HG03520 (cell line): ENCODE data around the gene NOVA2.

ENCODE experiments used
- ATAC-seq: cut with Tn5 transposase; IDR thresholded peaks from one replicate; pipeline ENCODE4 v1.9.1; 2021; ENCODE audit warnings: mild to moderate bottlenecking, moderate library complexity; ENCODE audit not compliant: unreplicated experiment

Gene NOVA2

DNA sequence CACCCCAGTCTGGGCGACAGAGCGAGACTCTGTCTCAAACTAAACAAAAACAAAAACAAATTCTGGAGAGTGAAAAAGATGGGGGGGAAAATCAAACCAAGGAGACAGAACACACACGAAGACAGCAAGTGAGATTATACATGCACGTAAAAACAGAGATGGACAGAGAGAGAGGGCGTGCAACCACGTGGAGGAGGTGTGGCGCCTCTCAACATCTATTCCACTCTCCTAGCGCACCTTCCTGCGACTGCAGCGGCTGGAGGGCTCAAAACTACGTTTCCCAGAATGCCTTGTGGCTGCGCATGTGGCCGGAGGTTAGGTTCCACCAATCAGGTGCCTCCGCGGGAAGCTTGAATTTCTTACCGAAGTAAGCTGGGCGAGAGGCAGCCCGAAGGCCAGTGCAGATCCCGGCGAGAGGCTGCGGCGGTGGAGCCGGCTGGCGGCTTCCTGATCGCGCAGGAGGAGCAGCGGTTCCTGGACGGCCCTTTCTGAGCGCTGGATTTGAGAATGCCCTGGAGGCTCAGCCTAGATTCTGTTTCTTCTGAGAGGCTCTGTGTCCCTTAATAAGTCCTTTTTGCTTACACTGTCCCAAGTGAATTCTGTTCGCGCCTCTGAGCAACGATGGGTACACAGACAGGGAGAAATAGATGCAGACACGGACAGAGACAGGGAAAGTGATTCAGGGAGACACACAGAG, 46.0 kb downstream of the NOVA2 start:
- peak; percentile 50 for ATAC-seq

DNA sequence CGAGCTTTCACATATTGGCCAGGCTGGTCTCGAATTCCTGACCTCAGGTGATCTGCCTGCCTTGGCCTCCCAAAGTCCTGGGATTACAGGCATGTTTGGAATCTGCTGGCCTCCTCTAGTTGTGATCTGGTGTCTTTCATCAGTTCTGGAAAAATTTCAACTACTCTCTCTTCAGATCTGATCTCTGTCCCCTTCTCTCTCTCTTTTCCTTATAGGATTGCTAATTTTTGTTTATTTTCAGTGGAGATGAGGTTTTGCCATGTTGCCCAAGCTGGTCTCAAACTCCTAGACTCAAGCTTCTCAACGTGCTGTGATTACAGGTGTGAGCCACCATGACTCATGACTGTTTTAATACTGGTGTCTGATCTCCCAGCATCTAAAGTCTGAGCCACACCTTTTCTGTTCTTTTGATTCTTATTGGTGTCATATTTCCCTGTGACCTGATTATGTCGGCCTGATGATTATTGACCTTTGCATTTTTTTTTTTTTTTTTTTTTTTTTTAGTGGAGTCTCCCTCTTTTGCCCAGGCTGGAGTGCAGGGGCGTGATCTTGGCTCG, 48.7 kb downstream of the NOVA2 start:
- ATAC-seq: no peak

DNA sequence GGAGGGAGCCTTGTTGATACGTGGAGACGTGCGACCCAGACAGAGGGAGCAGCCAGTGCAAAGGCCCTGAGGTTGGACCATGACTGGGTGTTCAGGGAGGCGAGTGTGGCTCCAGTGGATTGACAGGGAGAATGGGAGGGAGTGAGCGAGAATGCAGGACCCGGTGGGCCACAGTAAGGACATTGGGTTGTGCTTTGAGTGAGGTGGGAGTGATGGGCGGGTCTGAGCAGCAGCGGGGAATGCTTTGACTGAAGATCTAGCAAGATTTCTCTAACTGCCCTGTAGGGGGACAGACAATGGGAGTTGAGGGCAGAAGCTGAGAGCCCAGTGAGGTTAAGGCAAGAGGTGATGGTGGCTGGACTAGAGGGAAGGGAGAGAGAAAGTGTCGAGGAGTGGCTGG, 51.4 kb downstream of the NOVA2 start:
- no peak for ATAC-seq

DNA sequence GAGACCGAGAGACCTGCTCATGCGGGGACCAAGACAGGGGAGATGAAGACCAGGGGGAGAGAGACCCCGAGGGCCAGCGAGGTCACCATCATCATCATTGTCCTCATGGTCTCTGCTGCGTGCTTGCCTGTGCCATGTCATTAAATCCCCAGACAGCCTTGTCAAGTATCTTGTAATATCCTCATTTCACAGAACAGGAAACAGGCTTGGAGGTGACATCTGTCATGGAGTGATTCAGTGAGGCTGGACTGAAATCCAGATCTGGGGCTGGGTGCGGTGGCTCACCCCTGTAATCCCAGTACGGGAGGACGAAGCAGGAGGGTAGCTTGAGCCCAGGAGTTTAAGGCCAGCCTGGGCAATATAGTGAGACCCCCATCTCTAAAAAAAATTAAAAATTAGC, 53.2 kb downstream of the NOVA2 start:
- ATAC-seq: no peak

DNA sequence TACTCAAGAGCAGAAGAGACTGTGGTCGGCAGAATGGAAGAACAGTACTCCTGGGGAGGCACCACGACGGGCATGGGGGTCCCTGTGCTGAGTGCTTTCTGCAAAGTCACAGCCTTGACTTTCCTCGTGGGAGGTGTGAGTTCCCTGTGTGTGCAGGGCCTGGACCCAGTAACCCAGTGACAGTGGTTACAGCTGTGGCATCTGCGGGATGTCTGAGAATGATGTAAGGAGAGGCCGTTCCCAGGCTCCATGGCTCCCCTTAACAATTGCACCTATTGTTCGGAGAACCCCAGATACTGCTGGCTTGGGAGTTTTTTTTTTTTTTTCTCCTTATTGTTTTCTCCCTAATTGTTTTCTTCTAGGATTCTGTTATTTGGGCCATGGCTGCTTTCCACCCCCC, 54.0 kb downstream of the NOVA2 start:
- ATAC-seq: no peak

DNA sequence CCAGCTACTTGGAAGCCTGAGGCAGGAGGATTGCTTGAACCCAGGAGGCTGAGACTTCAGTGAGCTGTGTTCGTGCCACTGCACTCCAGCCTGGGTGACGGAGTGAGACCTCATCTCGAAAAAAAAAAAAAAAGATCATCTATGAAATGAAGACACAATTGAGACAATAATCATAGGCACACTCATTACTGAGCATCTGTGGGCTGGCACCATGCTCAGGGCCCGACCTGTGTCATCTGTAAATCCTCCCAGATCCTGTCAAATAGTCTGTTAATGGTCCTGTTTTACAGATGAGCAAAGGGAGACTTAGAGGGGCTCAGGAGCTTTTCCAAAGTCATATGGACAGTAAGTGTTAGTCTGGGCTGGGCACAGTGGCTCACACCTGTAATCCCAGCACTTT, 54.9 kb downstream of the NOVA2 start:
- ATAC-seq: no peak

DNA sequence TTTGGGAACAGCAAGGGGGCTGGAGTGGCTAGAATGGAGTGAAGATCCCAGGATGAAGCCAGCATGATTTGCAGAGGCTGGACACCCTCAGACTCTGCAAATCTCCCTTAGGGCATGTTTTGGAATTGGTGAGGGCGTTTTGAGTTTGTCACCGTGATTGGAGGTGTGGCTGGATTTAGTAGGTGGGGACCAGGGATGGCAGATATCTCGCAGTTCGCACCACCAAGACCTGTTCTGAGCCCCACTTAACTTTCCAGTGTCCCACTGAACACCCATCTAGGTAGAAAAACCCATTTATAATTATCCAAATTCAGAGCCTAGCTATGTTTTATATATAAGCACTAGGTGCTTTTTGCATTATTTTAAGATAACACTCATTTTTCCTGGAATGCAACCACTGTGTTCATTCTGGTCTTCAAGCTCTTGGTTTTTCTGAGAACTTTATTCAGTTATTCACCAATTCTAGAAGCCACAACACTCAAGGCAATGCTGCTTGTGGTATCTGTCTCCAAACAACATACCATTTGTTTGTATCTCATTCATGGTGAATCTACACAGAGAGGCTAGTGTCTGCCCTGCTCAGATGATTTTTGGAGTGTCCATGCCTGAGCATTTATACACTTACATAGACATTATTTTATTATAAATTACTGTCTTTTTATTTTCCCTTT, 56.1 kb downstream of the NOVA2 start:
- no peak for ATAC-seq

DNA sequence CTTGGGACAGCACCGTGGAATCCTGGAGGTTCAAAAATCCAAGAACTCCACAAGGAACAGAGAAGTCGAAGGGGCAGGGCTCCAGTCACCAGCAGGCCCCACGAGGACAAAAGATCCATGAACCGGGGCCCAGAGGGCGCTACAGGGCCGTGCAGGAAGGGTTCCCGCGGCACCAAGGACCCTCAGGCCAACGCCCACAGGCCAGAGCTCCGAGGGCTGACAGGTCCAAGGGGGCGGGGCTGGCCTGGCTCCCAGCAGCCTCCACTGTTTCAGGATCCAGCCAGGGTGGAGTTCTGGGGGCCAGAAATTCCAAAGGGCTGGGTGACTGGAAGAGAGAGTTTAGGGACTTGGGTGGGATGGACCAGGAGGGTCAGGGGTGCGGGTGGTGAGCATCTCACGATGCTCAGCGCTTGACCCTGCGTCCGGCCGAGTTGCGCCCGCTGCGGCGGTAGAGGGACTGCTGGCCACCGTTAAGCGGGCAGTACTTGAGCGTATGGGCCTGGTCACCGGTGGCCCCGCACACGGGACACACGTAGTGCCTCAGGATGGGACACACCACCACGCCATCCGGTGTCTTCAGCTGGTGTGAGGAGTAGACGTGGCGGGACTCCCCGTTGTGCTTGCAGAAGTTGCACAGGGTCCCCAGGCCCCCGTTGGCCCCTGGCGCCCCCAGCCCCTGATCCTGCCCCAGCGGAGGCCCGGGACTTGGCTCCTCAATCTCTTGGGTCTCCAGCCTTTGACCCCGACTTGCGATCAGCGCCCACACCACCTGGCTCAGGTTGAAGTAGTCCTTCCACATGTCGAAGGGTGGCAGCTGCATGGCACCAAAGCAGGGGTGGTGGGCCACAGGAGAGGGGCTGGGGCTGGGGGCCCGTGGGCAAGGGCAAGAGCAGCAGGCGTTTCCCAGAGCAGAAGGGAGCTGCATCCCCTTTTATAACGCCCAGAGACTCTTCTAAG, 59.5 kb downstream of the NOVA2 start, which contains the start of gene NANOS2:
Gene NANOS2 (minus strand): TSS at position 905 of the 957 bp plus-strand sequence. CDS start 85 bp downstream, at position 820.
- ATAC-seq: no peak

DNA sequence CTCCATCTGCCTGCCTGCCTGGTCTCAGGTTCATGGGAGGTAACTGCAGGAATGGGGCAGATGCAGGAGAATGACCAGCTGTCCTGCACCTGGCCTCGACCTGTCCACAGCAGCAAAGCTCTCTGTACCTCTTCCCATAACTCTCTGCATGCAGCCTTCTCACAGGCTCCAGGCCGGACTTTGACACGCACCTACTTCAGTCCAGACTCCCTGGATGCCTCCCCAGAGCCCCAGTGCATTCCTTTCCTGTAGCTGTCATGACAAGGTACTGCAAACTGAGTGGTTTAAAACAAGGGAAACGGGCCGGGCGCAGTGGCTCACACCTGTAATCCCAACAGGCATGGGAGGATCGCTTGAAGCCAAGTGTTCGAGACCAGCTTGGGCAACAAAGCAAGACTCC, 62.4 kb downstream of the NOVA2 start:
- no peak for ATAC-seq

DNA sequence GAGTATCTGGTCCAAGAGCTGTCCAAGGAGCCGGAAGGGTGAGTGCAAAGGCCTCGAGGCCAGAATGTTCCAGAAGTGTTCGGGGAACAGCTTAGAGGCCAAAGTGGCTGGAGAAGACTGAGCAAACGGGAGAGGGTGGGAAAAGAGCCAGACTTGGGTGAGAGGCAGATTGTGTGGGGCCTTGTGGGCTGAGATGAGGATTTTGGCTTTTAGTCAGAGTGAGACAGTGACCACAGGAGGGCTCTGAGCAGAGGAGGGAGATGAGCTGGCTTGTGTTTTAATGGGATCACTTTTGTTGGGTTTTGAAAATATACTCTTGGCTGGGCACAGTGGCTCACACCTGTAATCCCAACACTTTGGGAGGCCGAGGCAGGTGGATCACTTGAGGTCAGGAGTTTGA, 64.7 kb downstream of the NOVA2 start:
- ATAC-seq: no peak

DNA sequence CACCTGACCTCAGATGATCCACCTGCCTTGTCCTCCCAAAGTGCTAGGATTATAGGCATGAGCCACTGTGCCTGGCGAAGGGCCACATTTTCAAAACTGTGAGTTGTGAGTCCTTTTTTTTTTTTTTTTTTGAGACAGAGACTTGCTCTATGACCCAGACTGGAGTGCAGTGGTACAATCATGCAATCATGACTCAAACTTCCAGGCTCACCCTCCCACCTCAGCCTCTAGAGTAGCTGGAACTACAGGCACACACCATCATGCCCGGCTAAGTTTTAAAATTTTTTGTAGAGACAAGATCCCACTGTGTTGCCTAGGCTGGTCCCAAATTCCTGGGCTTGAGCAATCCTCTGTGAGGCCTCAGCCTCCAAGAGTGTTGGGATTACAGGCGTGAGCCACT, 67.4 kb downstream of the NOVA2 start:
- ATAC-seq: no peak

DNA sequence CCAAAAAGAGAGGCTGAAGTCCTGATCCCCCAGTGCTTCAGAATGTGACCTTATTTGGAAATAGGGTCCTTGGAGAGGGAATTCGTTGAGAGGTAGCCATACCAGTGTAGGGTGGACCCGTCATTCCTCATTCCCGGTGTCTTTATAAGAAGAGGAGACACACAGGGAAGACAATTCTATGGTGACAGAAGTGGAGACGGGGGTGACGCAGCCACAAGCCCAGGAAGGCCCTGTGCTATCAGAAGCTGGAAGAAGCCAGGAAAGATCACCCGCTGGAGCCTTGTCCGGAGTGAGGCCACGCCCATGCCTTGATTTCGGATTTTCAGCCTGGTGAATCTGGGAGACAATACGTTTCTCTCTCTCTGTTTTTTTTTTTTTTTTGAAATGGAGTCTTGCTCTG, 68.7 kb downstream of the NOVA2 start:
- no peak for ATAC-seq

DNA sequence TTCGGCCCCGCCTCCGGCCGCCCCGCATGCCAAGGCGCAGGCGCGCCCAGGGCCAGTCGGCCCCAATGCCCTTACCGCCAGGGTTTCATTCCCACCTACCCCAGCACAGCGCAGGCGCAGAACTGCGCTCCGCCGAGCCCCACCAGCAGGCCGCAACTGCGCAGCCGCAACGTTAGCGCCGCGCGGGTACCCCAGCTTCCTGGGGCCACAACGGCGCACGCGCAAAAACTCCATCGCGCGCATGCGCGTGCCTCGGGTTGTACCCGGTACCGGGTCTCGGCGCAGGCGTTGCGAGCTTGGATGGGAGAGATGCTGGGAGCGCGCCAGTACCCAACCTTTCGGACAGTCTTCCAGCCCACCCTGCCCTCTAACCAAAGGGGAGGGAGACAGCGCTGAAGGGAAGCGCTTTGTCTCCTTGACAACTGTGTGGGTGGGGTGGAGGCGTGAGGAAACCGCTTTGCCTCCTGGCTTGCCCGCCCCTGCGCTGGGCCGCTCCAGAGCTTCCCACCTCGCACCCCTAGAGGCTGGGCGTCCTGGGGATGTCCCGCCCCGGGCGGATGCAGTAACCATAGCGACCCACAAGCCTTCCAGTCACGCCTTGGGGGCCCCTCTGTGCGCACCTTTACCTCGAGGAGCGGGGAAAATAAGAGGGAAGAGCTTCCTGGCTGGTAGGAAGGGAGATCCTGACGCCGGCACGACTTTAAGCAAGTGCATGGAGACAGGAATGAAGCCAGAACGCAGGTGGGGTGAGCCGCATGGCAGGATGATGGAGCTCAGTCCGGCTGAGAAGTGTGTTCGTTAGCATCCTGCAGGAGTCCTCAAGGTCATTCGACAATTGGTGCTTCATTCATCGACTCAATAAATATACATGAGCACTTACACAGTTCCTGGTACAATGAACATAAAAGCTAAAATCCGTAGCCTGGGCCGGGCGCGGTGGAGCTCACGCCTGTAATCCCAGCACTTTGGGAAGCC, 70.7 kb downstream of the NOVA2 start:
- ATAC-seq: peak; percentile 76

DNA sequence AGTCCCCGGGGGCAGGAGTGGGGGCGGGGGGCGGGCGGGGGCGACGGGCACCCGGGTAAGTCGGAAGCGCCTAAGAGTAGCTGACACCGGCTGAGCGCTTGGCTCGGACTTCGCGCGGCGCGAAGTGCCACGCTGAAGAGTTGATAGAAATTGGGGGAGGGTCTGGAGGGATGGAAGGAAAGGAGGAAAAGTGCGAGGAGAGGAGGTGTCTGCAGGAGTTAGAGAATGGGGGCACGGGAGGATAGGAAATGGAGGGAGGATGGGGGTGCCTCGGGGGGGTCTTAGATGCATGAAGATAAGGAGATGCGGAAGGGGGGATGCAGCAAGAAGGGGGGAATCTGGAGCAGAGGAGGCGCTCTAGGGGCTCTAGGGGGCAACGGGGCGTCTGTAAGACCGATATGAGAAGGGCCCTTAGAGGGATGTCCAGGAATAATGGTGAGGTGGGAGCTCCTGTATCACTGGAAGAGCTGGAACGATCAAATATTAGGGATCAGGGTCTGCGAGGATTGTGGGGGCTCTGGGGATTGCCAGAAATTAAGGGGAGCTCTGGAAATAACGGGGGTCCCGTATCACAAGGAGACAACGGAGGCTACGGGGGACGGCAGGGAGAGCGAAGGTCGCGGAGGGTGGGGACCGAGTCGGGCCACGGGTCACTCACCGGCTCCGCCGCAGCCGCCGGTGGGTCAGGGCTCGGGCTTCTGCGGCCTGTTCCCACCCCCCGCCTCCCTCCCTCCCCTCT, 71.6 kb downstream of the NOVA2 start, which contains the start of gene MYPOP:
Gene MYPOP (minus strand): TSS at position 702 of the 739 bp plus-strand sequence. CDS start 840 bp downstream, outside the sequence.
- ATAC-seq: no peak

DNA sequence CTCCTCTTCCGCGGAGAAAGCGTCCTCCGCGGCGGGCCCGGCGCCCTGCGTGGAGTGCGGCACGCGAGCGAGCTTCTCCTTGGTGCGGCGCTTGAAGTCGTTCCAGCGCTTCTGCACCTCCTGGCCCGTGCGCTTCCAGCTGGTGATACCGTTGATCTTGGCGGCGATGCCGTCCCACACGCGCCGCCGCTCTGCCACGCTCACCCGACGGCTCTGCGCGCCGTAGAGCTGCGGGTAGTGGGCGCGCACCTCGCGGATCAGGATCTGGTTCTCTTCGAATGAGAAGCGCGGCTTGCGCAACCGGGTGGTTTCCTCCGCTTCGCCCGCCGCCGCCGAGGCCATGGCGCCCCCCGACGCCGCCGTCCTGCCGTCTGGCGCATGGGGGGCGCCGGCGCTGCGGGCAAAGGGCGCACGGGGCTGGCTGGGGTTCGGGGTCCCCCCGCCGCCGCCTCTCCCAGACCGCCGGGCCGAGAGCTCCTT, 72.2 kb downstream of the NOVA2 start:
- ATAC-seq: no peak

DNA sequence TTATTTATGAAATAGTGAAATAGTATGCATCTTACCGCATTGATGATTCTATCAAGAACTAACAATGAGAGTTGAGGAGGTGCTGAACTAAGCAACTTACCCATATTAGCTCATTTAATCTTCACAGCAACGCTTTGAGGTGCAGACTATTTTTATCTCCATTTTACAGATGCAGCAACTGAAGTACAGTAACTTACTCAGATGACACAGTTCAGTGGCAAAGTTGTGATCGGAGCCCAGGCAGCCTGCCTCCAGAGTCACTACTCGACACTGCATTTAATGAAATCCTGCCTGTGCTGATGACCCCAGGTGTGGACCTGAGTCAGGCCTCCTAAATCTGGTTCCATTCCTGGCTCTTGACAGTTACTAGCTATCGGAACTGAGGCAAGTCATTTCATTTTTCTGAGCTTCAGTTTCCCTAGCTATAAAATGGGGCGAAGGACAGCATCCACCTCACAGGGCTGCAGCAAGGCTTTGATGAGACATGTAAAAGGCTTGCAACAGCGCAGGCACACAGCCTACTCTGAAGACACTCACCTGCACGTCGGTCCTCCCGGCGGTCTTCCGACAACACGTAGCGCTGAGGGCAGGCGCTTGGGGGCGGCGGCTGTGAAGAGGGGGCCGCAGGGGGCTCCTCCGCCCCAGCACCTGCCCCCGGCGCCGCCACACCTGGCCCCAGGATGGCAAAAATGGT, 72.8 kb downstream of the NOVA2 start:
- ATAC-seq: no peak

DNA sequence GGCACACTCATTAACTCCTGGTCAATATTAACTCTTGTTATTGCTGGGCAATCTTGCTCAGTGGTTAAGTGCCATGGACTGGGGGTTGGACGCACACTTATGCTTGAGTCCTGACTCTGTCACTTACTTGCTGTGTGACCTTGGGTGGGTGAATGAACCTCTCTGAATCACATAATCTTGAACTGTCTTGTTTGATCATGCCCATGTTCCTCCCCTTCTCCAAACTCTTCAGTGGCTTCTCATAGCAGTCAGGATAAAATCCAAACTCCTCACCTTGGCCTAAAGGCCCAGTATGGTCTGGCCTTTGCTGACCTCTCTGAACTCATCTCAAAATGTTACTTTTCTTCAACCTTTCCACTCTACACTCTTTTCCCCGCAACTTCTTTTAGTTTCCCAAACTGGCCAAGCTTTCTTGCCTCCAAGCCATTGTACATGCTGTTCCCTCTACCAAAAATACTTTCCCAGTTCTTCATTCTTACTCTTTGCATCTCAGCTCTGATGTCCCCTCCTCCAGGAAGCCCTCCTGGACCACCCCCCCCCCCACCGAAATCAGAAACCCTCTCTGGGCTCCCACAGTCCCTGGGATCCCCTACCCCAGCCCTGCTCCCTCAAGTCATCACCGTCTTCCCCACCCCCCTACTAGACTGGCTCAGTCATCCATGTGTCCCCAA, 73.6 kb downstream of the NOVA2 start:
- ATAC-seq: no peak

DNA sequence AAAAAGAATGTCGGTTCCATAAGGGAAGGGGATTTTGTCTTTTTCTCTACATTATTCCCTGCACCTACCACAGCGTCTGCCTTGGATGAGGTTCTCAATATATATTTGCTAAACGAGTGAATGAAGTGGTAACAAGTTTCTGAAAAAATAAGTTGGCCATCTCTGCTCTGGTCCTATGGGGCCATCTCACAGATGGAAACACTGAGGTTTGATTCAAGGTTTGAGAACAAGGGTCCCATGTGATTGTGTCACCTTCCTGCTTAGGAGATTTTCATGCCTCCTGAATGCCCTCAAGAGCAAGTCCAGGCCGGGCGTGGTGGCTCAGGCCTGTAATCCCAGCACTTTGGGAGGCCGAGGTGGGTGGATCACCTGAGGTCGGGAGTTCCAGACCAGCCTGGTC, 74.4 kb downstream of the NOVA2 start:
- ATAC-seq: no peak
